Activated T-cell treated with anti-CD3 and anti-CD28 coated beads, Interleukin-2, amount 50 U/mL, for 72 hours (primary cell): ENCODE results near the gene IFITM2. TPM values are rescaled to one million over a fixed set of nuclear protein-coding genes. Genes with fewer than 3 reads are reported as not detected.
"Not testable (repeated sequence)": the region's sequence is repeated elsewhere in the genome, so short reads cannot be mapped to it uniquely, and the experiment has no call there.

Experiments
- ATAC-seq, 2 donors: fragments of 150-1000 bp; cut with Tn5 transposase; replicated peaks in 1 of 2; 2 replicates each; pipeline ENCODE4 v1.10.0; 2021; ENCODE audit warnings: moderate library complexity in 2 of 2, mild to moderate bottlenecking in 1 of 2
- DNase-seq, 2 donors: peaks; one replicate each; pipeline ENCODE4 v3.0.0; 2021 to 2022; ENCODE audit warnings: mixed read lengths in 1 of 2
- H3K27ac Mint-ChIP-seq: one replicate; pipeline ENCODE4 v1.8.0; 2022; ENCODE audit warnings: mild to moderate bottlenecking, moderate library complexity, mixed read lengths
- H3K27me3 Mint-ChIP-seq: one replicate; pipeline ENCODE4 v1.8.0; 2022; ENCODE audit warnings: low read depth, mixed read lengths
- H3K36me3 Mint-ChIP-seq, 2 donors: one replicate each; pipeline ENCODE4 v1.8.0; 2022; ENCODE audit warnings: mixed read lengths in 2 of 2, mild to moderate bottlenecking in 1 of 2; ENCODE audit not compliant: insufficient read depth in 2 of 2
- H3K4me1 Mint-ChIP-seq: one replicate; pipeline ENCODE4 v1.8.0; 2022; ENCODE audit warnings: low read depth, mixed read lengths
- H3K4me3 Mint-ChIP-seq, 2 donors: one replicate each; pipeline ENCODE4 v1.8.0; 2022; ENCODE audit warnings: mild to moderate bottlenecking in 2 of 2, mixed read lengths in 2 of 2, moderate library complexity in 2 of 2
- H3K9me3 Mint-ChIP-seq, 2 donors: one replicate each; pipeline ENCODE4 v1.8.0; 2022; ENCODE audit warnings: mixed read lengths in 2 of 2
- total RNA-seq, 2 donors: library from RNA; stranded (reverse); gene quantifications; one replicate each; pipeline ENCODE4 v1.2.3, GENCODE V29; 2022

IFITM2 gene
- total RNA-seq, 2 donors from 2014 or later: 542 to 639 TPM

DNA sequence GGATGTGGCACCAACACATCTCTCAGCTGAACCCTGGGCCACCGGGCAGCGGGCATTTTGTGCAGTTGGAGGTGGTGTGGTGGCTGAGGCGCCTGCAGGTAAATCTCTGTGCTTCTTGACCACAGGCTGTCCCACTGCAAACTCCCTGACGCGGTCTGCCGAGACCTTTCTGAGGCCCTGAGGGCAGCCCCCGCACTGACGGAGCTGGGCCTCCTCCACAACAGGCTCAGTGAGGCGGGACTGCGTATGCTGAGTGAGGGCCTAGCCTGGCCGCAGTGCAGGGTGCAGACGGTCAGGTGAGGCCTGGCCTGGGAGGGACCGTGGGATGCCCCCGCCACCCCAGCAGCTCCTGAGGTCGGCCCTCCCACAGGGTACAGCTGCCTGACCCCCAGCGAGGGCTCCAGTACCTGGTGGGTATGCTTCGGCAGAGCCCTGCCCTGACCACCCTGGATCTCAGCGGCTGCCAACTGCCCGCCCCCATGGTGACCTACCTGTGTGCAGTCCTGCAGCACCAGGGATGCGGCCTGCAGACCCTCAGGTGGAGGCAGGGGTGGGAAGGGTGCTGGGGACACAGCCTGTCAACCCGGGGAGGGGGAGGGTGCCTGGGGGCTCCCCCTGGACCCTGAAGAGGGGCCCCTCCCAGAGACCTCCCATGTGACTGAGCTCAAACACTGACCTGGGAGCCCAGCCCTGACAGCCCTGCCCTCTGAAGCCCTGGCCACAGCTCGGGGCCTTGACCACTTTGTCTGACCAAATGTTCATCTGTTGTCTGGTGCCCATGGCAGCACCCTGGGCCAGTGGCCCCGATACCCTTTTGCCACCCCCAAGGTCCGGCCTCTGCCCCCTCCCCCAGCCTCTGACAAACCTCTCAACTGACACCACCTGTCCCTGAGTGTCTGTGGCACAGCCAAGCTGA, 23.3 kb upstream of the IFITM2 start:
- ATAC-seq (no peak), DNase-seq (peak in 1 of 2 donors; percentile 8)
- no peak overlapping the region for H3K27ac Mint-ChIP-seq
- peaks cover 5 to 13% of the 10 kb centered on the region in 2 donors for H3K36me3 Mint-ChIP-seq
- H3K27me3 Mint-ChIP-seq: peaks cover 9% of the 10 kb centered on the region
- H3K4me3 Mint-ChIP-seq: peak overlapping the region in 1 of 2 donors; percentile 84
- H3K9me3 Mint-ChIP-seq: no peaks in the 10 kb centered on the region
- peaks cover 55% of the 10 kb centered on the region for H3K4me1 Mint-ChIP-seq

DNA sequence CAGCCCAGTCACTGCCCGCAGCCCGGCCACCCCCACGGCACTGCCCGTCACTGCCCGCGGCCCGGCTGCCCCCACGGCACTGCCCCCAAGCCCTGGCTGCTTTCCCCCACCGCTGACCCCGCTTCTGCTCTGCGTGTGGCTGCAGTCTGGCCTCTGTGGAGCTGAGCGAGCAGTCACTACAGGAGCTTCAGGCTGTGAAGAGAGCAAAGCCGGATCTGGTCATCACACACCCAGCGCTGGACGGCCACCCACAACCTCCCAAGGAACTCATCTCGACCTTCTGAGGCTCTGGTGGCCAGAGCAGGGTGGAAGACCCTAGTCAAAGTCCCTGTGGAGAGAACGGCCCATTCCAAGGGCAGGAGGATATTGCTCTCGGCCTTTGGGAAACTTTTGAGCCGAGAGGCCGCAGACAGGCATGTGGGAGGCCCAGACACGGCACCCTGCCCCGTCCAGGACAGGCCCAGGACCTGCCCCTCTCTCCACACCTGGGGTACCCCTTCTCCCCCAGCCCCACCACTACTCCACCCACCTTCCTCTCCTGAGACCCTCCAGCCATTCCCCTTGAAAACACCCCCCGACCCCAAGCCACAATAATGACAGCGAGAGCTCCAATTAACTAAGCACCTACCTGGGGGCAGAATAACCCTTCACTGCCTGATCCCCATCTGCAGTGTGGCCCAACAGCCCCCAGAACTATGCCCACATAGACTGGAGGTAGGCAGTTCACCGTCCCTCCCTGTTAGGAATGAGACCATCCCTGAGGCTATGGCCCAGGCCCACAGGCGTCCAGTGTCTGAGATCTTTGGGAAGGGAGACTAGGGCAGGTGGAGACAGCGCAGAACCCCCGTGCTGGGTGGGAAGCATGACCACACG, 22.4 kb upstream of the IFITM2 start:
- H3K4me3 Mint-ChIP-seq: peak overlapping the region; percentile 20 to 34
- DNase-seq: no peak

DNA sequence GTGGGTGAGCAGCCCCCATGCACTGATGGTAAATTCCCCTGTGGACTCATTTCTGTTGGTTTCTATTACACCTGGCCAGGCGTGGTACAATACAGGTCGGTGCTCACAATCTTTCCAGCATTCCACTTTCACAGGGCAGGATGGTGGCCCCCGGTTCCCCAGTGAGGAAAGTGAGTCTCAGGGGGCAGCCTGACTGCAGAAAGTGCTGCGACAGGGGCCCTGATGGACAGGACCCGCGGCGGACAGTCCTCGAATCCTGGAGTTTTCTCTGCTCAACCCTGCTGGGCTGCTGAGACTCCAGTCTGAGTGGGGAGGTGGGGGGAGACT, 21.8 kb upstream of the IFITM2 start:
- no peak for DNase-seq
- H3K27me3 Mint-ChIP-seq: peaks cover 9% of the 10 kb centered on the region
- peaks cover 67% of the 10 kb centered on the region for H3K4me1 Mint-ChIP-seq
- peaks cover 5 to 14% of the 10 kb centered on the region in 2 donors for H3K36me3 Mint-ChIP-seq
- ATAC-seq: no peak
- no peak overlapping the region for H3K27ac Mint-ChIP-seq
- peak overlapping the region in 1 of 2 donors; percentile 20 for H3K4me3 Mint-ChIP-seq
- no peaks in the 10 kb centered on the region for H3K9me3 Mint-ChIP-seq

More for the DNA sequence above, 22.4 kb upstream of the IFITM2 start:
- Mint-ChIP-seq H3K4me1 (peaks cover 63% of the 10 kb centered on the region), H3K9me3 (no peaks in the 10 kb centered on the region), H3K27me3 (peaks cover 9% of the 10 kb centered on the region), H3K27ac (no peak overlapping the region), H3K36me3 (peaks cover 5 to 16% of the 10 kb centered on the region in 2 donors)
- ATAC-seq: no peak

GRCh38 chr11:286977-287820, 20.4 kb upstream of the IFITM2 start:
- DNase-seq (peak in 1 of 2 donors; percentile 73), ATAC-seq (peak in 1 of 2 donors; percentile 11)
- not testable (repeated sequence) for H3K9me3 Mint-ChIP-seq, H3K27me3 Mint-ChIP-seq
- Mint-ChIP-seq H3K4me3 (peak overlapping the region; percentile 94 to 99), H3K4me1 (peaks cover 61% of the 10 kb centered on the region), H3K36me3 (peaks cover 7 to 16% of the 10 kb centered on the region in 2 donors), H3K27ac (peak overlapping the region; percentile 86)

- Mint-ChIP-seq H3K4me1 (peaks cover 54% of the 10 kb centered on the region), H3K9me3 (no peaks in the 10 kb centered on the region), H3K4me3 (peak overlapping the region; percentile 94 to 99), H3K27ac (peak overlapping the region; percentile 86), H3K27me3 (no peaks in the 10 kb centered on the region), H3K36me3 (peaks cover 7 to 16% of the 10 kb centered on the region in 2 donors)
- peak in 1 of 2 donors; percentile 47 for DNase-seq
- ATAC-seq: peak; percentile 35 to 51
Measured at GRCh38 chr11:287821-288477, 19.7 kb upstream of the IFITM2 start.

GRCh38 chr11:288478-289397, 18.9 kb upstream of the IFITM2 start, which contains the start of gene PGGHG:
TSS of gene PGGHG (plus strand) at chr11:289126. CDS start at chr11:289817, 691 bp downstream.
- peaks cover 46% of the 10 kb centered on the region for H3K4me1 Mint-ChIP-seq

GRCh38 chr11:289398-289711, 18.3 kb upstream of the IFITM2 start:
- peak; percentile 2 to 3 for ATAC-seq
- peaks cover 46% of the 10 kb centered on the region for H3K4me1 Mint-ChIP-seq

More at GRCh38 chr11:288478-289397, 18.9 kb upstream of the IFITM2 start, which contains the start of gene PGGHG:
- H3K4me3 Mint-ChIP-seq: peak within 1 kb of the TSS; percentile 94 to 99
- ATAC-seq: peak; percentile 51 to 70
- no peaks in the 10 kb centered on the region for H3K27me3 Mint-ChIP-seq
- H3K27ac Mint-ChIP-seq: peak within 1 kb of the TSS; percentile 86
- peaks cover 7 to 16% of the 10 kb centered on the region in 2 donors for H3K36me3 Mint-ChIP-seq
- peak; percentile 73 to 81 for DNase-seq
- H3K9me3 Mint-ChIP-seq: no peaks in the 10 kb centered on the region

GRCh38 chr11:289712-290620, 17.6 kb upstream of the IFITM2 start:
- H3K27me3 Mint-ChIP-seq: no peaks in the 10 kb centered on the region
- DNase-seq: peak in 1 of 2 donors; percentile 33
- peaks cover 45% of the 10 kb centered on the region for H3K4me1 Mint-ChIP-seq
- peak overlapping the region; percentile 26 for H3K27ac Mint-ChIP-seq
- peak overlapping the region; percentile 70 to 89 for H3K4me3 Mint-ChIP-seq
- H3K36me3 Mint-ChIP-seq: peaks cover 7 to 16% of the 10 kb centered on the region in 2 donors
- no peak for ATAC-seq
- no peaks in the 10 kb centered on the region for H3K9me3 Mint-ChIP-seq

More at GRCh38 chr11:289398-289711, 18.3 kb upstream of the IFITM2 start:
- Mint-ChIP-seq H3K27me3 (no peaks in the 10 kb centered on the region), H3K4me3 (peak overlapping the region; percentile 70 to 89), H3K9me3 (no peaks in the 10 kb centered on the region), H3K36me3 (peaks cover 7 to 16% of the 10 kb centered on the region in 2 donors), H3K27ac (no peak overlapping the region)
- peak in 1 of 2 donors; percentile 14 for DNase-seq

DNA sequence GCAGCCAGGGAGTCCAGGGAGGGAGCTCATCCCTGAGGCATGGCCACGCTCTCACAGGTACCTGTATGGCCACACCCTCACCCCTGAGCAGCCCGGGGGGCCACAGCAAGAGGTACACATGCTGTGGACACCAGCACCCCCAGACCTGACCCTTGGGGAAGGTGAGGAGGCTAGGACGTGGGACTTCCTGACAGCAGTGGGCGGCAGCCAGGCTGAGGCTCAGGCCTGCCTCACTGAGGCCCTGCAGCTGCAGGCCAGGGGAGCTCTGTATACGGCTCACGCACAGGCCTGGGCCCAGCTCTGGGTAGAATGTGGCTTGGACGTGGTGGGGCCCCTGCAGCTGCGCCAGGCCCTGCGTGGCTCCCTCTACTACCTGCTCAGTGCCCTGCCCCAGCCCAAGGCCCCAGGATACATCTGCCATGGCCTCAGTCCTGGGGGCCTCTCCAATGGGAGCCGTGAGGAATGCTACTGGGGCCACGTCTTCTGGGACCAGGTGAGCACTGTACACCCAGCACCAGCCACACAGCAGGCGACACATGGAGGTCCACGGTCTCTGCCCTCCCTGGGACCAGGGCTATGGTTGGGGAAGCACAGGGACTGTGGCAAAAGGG, 16.9 kb upstream of the IFITM2 start:
- no peak for ATAC-seq

More for the DNA sequence above, 16.9 kb upstream of the IFITM2 start:
- Mint-ChIP-seq H3K36me3 (peaks cover 7 to 16% of the 10 kb centered on the region in 2 donors), H3K27me3 (no peaks in the 10 kb centered on the region), H3K9me3 (no peaks in the 10 kb centered on the region), H3K4me3 (peak overlapping the region; percentile 70 to 89), H3K4me1 (peaks cover 38% of the 10 kb centered on the region), H3K27ac (no peak overlapping the region)
- peak in 1 of 2 donors; percentile 11 for DNase-seq
